Cerebellar cortex (tissue), 1 donor: ENCODE data around the gene AATK.
A peak's percentile ranks its signal among the peaks of the same experiment; 100 is the strongest.

ENCODE experiments used
- DNase-seq: peaks from one replicate; pipeline ENCODE4 v3.0.0-alpha.2; 2015; ENCODE audit warnings: low spot score

AATK gene

GRCh38 chr17:81071761-81072741 is 94.0 kb downstream of the AATK start:
- DNase-seq: no peak

GRCh38 chr17:81070541-81071246 is 95.3 kb downstream of the AATK start:
- DNase-seq: no peak

GRCh38 chr17:81069135-81069645 is 96.8 kb downstream of the AATK start:
- peak; percentile 54 for DNase-seq

GRCh38 chr17:81068411-81069134 is 97.4 kb downstream of the AATK start:
- no peak for DNase-seq

- peak; percentile 63 for DNase-seq
Observed at GRCh38 chr17:81067391-81067811, 98.6 kb downstream of the AATK start.
